ACC112 (cell line): Measurements from ENCODE around the gene KIF27.
"Not testable (repeated sequence)": the region's sequence is repeated elsewhere in the genome, so short reads cannot be mapped to it uniquely, and the experiment has no call there.

ENCODE experiments used
- H2AFZ ChIP-seq: fragments of 200-600 bp; sonication (generic); one replicate; pipeline ENCODE4 v1.6.0; 2017; ENCODE audit warnings: antibody characterized with exemption, low read length; ENCODE audit not compliant: unreplicated experiment
- H3K27ac ChIP-seq: fragments of 200-600 bp; sonication (generic); 2 replicates; pipeline ENCODE4 v1.5.1; 2014; ENCODE audit warnings: low read depth, mild to moderate bottlenecking, antibody characterized with exemption, low read length, moderate library complexity
- H3K27me3 ChIP-seq: fragments of 200-600 bp; sonication (generic); 2 replicates; pipeline ENCODE4 v1.6.1; 2014; ENCODE audit warnings: mild to moderate bottlenecking, antibody characterized with exemption, low read length, moderate library complexity, mixed read lengths; ENCODE audit not compliant: insufficient read depth
- H3K36me3 ChIP-seq: fragments of 200-600 bp; sonication (generic); 2 replicates; pipeline ENCODE4 v1.6.1; 2016; ENCODE audit warnings: mild to moderate bottlenecking, antibody characterized with exemption, low read length, moderate library complexity, mixed read lengths; ENCODE audit not compliant: insufficient read depth
- H3K4me1 ChIP-seq: fragments of 200-600 bp; sonication (generic); one replicate; pipeline ENCODE4 v1.6.1; 2016; ENCODE audit warnings: low read length, mixed read lengths; ENCODE audit not compliant: insufficient read depth, unreplicated experiment, control insufficient read depth
- H3K4me3 ChIP-seq: fragments of 200-600 bp; sonication (generic); 2 replicates; pipeline ENCODE4 v1.5.1; 2014; ENCODE audit warnings: mild to moderate bottlenecking, low read depth, low read length
- H3K79me2 ChIP-seq: fragments of 200-600 bp; sonication (generic); one replicate; pipeline ENCODE4 v1.6.0; 2016; ENCODE audit warnings: low read length; ENCODE audit not compliant: control insufficient read depth, unreplicated experiment, insufficient read depth

The KIF27 gene

DNA sequence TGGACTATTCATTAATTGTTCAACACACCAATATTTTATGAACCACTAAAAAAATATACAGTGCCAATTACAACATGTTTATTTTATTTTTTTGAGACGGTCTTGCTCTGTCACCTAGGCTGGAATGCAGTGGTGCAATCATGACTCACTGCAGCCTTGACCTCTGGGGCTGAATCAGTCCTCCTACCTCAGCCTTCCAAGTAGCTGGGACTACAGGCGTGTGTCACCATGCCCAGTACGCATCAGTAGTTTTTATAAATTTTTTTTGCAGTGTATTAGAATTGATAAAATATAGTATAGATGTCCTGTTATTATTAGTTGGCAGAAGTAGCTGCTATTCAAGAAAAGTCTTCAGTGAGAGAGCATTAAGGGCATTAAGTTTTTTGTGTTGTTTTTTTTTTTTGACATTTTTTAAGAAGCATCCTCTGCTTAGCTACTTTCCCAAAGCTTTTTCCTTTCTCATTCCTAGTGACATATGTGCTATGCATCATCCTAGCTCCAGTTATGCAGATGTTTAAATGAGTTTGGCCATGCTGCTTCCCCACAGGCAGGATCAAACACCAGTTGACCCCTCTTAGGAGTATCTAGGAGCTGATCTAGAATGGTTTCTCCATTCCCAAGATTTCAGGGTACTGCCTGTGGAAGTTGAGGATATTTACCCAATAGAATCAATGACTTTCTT, 35.5 kb downstream of the KIF27 start:
- peak overlapping the region; percentile 74 for H3K27ac ChIP-seq
- H3K4me1 ChIP-seq: peaks cover 11% of the 10 kb centered on the region

DNA sequence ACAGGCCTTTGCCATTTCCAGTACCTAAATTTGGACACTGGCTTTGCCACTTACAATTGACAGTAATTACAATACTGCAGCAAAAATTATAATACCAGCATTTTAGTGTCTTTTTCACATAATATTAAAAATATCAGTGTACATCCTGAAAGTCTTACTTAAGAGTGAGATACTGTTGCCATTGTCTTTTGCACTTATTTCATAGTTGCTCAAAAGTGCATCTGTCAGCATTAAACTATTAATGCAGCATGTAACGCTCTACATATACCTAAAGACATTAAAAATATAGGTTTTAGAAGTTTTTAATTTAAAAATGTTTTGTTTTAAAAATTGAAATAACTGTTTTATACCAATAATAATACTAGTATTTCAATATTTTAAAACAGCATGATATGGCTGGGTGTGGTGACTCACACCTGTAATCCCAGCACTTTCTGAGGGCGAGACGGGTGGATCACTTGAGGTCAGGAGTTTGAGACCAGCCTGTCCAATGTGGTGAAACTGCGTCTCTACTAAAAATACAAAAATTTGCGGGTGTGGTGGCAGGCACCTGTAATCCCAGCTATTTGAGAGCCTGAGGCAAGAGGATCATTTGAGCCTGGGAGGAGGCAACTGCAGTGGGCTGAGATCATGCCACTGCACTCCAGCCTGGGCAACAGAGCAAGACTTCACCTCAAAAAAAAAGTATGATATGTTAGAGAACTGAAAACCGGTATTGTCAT, 39.4 kb downstream of the KIF27 start:
- not testable (repeated sequence) for H3K36me3 ChIP-seq, H2AFZ ChIP-seq, H3K27ac ChIP-seq

More for the DNA sequence above, 35.5 kb downstream of the KIF27 start:
- not testable (repeated sequence) for H3K79me2 ChIP-seq, H3K36me3 ChIP-seq, H3K27me3 ChIP-seq, H2AFZ ChIP-seq, H3K4me3 ChIP-seq

DNA sequence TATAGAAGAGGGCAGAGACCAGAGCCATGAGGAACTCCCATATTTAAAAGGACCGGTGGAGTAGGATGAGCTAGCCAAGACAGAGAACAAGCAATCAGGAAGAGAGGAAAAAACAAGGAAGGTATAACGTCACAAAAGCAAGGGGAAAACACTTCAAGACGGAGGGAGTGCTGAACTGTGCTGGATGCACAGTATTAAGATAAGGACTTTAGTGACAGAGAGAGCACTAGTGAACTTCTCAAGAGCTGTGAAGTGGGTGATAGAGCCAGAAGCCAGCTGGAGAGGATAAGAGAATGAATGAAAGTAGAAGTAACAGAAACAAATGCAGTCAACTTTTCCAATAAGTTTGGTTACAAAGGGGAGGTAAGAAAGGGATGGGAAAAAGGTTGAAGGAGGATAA, 45.7 kb downstream of the KIF27 start:
- not testable (repeated sequence) for H2AFZ ChIP-seq, H3K27me3 ChIP-seq, H3K79me2 ChIP-seq, H3K36me3 ChIP-seq, H3K4me1 ChIP-seq, H3K4me3 ChIP-seq, H3K27ac ChIP-seq

More for the DNA sequence above, 39.4 kb downstream of the KIF27 start:
- not testable (repeated sequence) for H3K27me3 ChIP-seq, H3K4me3 ChIP-seq, H3K79me2 ChIP-seq
- H3K4me1 ChIP-seq: peaks cover 11% of the 10 kb centered on the region

DNA sequence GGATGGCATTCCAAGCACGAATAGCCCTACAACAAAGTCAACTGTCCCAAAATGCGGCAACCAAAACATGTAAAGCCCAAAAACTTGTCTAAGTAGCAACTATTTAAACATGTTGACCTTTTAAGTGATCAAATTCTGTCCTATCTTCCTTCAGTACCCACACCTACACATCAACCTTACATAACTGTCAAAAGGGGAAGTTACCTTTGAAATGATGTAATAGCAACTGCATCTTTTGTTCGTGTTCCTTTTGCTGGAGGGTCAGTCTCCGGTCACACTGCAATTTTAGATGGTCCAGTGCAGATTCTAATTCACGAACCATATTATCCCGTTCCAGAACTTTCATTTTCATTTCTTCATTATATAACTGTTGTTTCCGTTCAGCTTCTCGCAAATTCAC, 71.3 kb downstream of the KIF27 start:
- not testable (repeated sequence) for H3K79me2 ChIP-seq

DNA sequence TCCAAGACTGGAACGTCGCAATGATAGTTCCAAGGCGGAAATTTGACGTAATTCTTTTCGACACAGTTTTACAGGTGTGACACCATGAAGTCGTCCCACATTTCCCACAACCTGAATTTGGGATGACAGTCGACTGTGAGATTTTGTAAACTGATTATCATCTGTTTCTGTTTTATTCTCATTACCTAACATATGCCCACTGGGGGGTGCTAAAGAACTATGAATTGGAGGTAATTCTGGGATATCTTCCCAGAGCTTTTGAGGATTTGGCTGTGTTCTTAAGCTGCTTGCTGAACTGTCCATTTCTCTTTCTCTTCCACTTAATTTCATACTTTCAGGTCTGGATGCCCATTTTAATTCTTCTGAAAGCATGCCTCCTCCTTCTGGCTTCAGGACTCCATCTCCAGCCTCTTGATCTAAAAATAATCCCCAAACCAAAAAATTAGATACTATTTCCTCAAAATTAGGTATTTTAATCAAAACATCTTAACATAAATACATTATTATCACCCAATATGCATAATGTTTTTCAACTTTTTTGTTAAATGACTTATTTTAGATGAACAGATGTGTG, 84.1 kb downstream of the KIF27 start:
- H3K36me3 ChIP-seq, H3K27me3 ChIP-seq, H3K27ac ChIP-seq, H3K4me1 ChIP-seq, H3K79me2 ChIP-seq, H3K4me3 ChIP-seq, H2AFZ ChIP-seq: not testable (repeated sequence)

More for the DNA sequence above, 71.3 kb downstream of the KIF27 start:
- not testable (repeated sequence) for H3K4me1 ChIP-seq, H3K27me3 ChIP-seq, H3K27ac ChIP-seq, H3K4me3 ChIP-seq, H3K36me3 ChIP-seq, H2AFZ ChIP-seq

DNA sequence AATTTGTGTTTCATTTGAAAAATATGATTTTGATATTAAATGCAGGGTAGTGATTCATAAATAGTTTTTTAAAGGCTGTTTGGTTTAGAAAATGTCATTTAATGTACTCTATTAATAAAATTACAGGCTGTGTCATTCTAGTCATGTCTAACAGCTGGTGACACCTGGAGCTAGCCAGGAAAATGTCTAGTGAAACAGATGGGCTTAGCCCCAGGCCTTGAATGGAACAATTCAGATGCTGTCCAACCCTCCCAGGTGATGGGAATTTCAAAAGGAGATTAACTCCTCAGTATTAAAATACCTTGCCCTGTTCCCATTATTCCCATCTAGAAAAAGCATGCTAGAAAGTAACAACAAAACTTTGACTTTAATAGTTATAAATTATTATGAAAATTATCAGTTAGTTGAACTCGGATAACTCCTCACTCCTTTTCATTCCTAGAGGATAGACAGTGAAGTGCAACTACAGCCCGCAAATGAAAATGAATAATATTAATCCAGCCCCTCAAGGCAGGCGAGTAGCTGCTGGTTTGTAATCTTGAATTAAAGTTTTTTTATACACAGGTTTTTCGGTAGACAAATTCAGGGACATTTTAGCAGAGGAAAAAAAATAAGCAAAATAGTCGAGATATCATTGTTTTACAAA, 90.7 kb downstream of the KIF27 start:
- H2AFZ ChIP-seq, H3K27me3 ChIP-seq, H3K4me3 ChIP-seq, H3K79me2 ChIP-seq, H3K27ac ChIP-seq, H3K36me3 ChIP-seq, H3K4me1 ChIP-seq: not testable (repeated sequence)

DNA sequence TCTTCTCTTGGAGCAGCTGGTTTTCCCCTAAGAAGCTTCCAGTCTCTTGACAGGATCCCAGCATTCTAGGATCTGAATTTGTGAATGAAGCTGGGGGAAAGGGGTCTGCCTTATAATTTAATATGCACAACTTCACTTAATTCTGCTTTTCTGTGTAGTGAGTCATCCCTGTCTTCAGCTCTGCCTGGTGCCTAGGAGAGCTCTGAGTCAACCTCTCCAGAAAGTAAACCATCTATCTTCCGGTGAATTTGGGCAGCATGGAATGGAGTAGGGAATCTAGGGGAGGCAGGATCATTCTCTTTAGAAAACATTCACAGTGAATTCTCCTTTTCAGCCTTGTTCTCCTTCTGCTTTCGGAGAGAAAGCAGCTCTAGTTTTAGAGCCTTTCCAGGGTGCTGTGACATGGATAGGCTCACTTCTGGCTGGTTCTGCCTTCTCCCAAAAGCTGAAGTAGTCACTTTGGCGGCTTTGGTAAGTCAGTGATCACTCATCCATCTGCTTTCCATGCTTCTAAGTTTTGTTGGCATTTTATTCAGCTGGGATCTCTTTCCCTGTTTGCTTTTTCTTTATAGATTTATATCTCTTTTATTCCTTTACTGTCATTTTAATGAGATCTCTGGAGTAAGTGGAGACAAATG, 96.1 kb downstream of the KIF27 start:
- not testable (repeated sequence) for H3K4me1 ChIP-seq, H3K27me3 ChIP-seq, H3K36me3 ChIP-seq, H3K4me3 ChIP-seq, H2AFZ ChIP-seq, H3K79me2 ChIP-seq, H3K27ac ChIP-seq

DNA sequence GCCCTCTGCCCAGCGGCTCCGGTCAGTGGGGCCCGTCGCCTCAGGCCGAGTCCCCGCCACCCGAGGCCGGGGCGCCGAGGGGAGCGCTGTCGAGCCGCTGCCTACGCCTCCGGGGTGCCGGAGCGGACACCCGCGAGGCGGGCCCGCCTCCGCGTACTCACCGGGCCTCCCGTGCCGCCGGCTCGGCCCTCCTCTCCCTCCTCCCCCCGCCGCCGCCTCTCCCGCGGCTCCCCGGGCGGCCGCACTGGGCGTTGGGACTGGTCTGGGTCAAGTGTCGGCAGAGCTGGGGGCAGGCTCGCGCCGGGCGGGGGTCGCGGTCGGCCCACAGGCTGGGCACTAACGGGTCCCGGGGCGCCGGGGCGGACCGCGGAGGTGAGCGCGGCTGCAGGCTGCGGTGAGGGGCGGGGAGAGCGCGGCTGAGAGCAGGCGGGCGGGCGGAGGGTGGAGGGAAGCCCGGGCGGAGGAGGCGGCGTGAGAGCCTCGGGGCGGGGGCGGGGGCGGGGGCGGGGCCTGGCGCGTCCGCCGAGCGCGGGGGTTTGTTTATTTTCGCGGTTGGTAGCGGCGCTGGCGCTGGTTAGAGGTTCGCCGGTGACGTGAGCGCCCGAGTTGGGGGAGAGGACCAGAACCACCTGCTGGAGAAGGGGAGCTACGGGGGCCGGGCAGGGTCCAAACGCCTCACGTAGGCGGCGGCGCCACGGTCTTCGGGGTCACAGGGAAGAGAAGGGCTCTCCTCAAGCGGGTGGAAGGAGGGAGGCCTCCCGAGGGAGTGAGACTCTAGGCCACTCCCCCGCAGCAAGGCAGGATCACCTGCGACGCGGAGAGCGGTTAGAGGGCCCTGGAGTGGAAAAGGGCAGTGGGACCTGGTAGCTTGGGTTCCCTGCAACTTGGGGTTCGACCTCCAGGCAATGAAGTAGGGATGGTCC, 103.6 kb downstream of the KIF27 start, which contains the start of gene GKAP1:
Gene GKAP1 (minus strand): TSS at position 414 of the 923 bp plus-strand sequence. CDS start 11,252 bp downstream, outside the sequence.
- Histone ChIP-seq H3K4me3 (peak within 1 kb of the TSS; percentile 83), H2AFZ (peak within 1 kb of the TSS; percentile 89)
- not testable (repeated sequence) for H3K36me3 ChIP-seq, H3K27ac ChIP-seq, H3K27me3 ChIP-seq, H3K4me1 ChIP-seq, H3K79me2 ChIP-seq

DNA sequence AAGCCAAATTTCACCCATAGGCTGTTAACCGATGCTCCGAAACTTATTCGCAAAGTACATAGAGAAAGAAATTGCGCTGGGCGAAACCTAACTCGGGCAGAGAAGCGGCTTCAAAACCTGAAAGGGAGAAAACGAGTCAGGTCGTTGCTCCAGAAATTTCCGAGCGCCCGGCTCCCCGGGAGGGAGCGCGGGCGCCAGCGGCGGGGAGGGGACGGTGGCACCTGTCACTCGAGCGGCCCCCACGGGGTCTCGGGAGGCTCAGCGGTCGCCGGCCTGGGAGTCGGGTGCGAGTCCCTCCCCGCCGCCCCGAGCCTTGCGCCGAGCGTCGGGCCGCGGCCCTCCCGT, 104.2 kb downstream of the KIF27 start:
- H3K79me2 ChIP-seq, H3K4me1 ChIP-seq, H3K36me3 ChIP-seq, H3K27me3 ChIP-seq, H3K27ac ChIP-seq: not testable (repeated sequence)
- Histone ChIP-seq H2AFZ (peak overlapping the region; percentile 89), H3K4me3 (peak overlapping the region; percentile 83)

DNA sequence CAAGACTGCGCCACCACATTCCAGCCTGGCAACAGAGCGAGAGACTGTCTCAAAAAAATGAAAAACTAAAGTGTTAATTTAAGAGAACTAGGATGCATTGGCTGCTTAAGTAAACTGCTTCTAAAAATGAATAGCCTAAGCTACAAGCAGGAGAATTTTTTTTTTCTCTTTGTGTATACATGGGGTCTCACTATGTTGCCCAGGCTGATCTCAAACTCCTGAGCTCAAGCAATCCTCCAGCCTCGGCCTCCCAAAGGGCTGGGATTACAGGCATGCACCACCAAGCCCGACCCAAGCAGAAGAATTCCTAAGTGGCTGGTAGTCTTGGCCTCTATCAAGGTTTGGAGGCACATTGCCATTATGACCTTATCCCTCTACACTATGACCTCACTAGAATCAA, 106.1 kb downstream of the KIF27 start:
- not testable (repeated sequence) for H3K4me1 ChIP-seq, H3K79me2 ChIP-seq, H3K27me3 ChIP-seq, H3K27ac ChIP-seq, H3K4me3 ChIP-seq, H3K36me3 ChIP-seq, H2AFZ ChIP-seq
